Activated CD8-positive, alpha-beta T cell treated with anti-CD3 and anti-CD28 coated beads for 36 hours (primary cell): ENCODE measurements around the gene DNAJB1. TPM values are rescaled to one million over a fixed set of nuclear protein-coding genes. Genes with fewer than 3 reads are reported as not detected.
"Not testable (repeated sequence)": the region's sequence is repeated elsewhere in the genome, so short reads cannot be mapped to it uniquely, and the experiment has no call there.

Experiments used
- ATAC-seq: fragments of 200-7000 bp; cut with Tn5 transposase; one replicate; pipeline ENCODE4 v1.10.0; 2021; ENCODE audit warnings: mild to moderate bottlenecking, moderate library complexity
- CTCF ChIA-PET: fragments of 350-600 bp; sonication (Branson Sonifier 250); formaldehyde crosslinking; loops from one replicate; lab custom pipeline; 2021; ENCODE audit warnings: antibody characterized with exemption; lab: Charles Lee
- POLR2A ChIA-PET: fragments of 350-600 bp; sonication (Branson Sonifier 250); formaldehyde crosslinking; loops from one replicate; lab custom pipeline; 2021; ENCODE audit warnings: antibody characterized with exemption; lab: Charles Lee
- DNase-seq: peaks from one replicate; pipeline ENCODE4 v3.0.0-alpha.2; 2020
- H3K27ac Mint-ChIP-seq: one replicate; pipeline ENCODE4 v1.8.0; 2021; ENCODE audit warnings: mild to moderate bottlenecking, mixed read lengths
- H3K27me3 Mint-ChIP-seq: one replicate; pipeline ENCODE4 v1.8.0; 2021; ENCODE audit warnings: mixed read lengths
- H3K36me3 Mint-ChIP-seq: one replicate; pipeline ENCODE4 v1.8.0; 2021; ENCODE audit warnings: low read depth, mixed read lengths
- H3K4me1 Mint-ChIP-seq: one replicate; pipeline ENCODE4 v1.8.0; 2021; ENCODE audit warnings: low read depth, mixed read lengths
- H3K4me3 Mint-ChIP-seq: one replicate; pipeline ENCODE4 v1.8.0; 2021; ENCODE audit warnings: mild to moderate bottlenecking, moderate library complexity, mixed read lengths
- H3K9me3 Mint-ChIP-seq: one replicate; pipeline ENCODE4 v1.8.0; 2021; ENCODE audit warnings: mixed read lengths
- CTCF ChIP-seq: fragments of 200-600 bp; IDR thresholded peaks from one replicate; pipeline ENCODE4 v1.8.0; 2022; ENCODE audit warnings: antibody characterized with exemption, mild to moderate bottlenecking
- intact Hi-C: fragments of 100-400 bp; cut with micrococcal nuclease; formaldehyde crosslinking; loops from one replicate; pipeline ENCODE4 v1.10.0; 2022
- total RNA-seq, 2 experiments: library from RNA; stranded (reverse); gene quantifications; one replicate each; pipeline ENCODE4 v1.2.3, GENCODE V29; 2021

Gene DNAJB1
- total RNA-seq, 2 experiments from 2014 or later = 52.0 to 59.6 TPM

GRCh38 chr19:14565298-14565679, 47.1 kb upstream of the DNAJB1 start:
- Mint-ChIP-seq H3K4me1 (peaks cover 40% of the 10 kb centered on the region), H3K4me3 (no peak overlapping the region), H3K36me3 (peaks cover 11% of the 10 kb centered on the region), H3K9me3 (no peaks in the 10 kb centered on the region), H3K27ac (no peak overlapping the region), H3K27me3 (no peaks in the 10 kb centered on the region)
- ChIA-PET POLR2A (interaction anchor here (0.9 kb wide), 1 partner anchor 121 kb away, joined by 3 read pairs; no protein-coding TSS in a partner anchor), CTCF (interaction anchor here (1.5 kb wide), 1 partner anchor 8 kb away, joined by 4 read pairs; no protein-coding TSS in a partner anchor)
- DNase-seq (no peak), ATAC-seq (no peak)
- intact Hi-C loops = no loop called here
- TF ChIP-seq CTCF = no peak

- peaks cover 41% of the 10 kb centered on the region for H3K4me1 Mint-ChIP-seq
- CTCF ChIA-PET = interaction anchor here (1.5 kb wide), 1 partner anchor 8 kb away, joined by 4 read pairs; no protein-coding TSS in a partner anchor
- intact Hi-C loops, H3K4me3 Mint-ChIP-seq, H3K27ac Mint-ChIP-seq, H3K9me3 Mint-ChIP-seq, DNase-seq, H3K27me3 Mint-ChIP-seq: not testable (repeated sequence)
- ATAC-seq = peak; percentile 7
- POLR2A ChIA-PET = interaction anchor here (0.9 kb wide), 1 partner anchor 121 kb away, joined by 3 read pairs; no protein-coding TSS in a partner anchor
- H3K36me3 Mint-ChIP-seq = peaks cover 11% of the 10 kb centered on the region
Measured at GRCh38 chr19:14564652-14565297, 46.6 kb upstream of the DNAJB1 start.

- no peaks in the 10 kb centered on the region for H3K27me3 Mint-ChIP-seq
- CTCF ChIA-PET = no interaction called here
- POLR2A ChIA-PET = no interaction called here
- intact Hi-C loops = no loop called here
- H3K4me3 Mint-ChIP-seq = no peak overlapping the region
- ATAC-seq (peak; percentile 90), DNase-seq (peak; percentile 82)
- no peaks in the 10 kb centered on the region for H3K9me3 Mint-ChIP-seq
- H3K27ac Mint-ChIP-seq = no peak overlapping the region
- H3K4me1 Mint-ChIP-seq = peaks cover 36% of the 10 kb centered on the region
- peaks cover 11% of the 10 kb centered on the region for H3K36me3 Mint-ChIP-seq
- no peak for TF ChIP-seq CTCF
Measured at GRCh38 chr19:14563989-14564651, 45.9 kb upstream of the DNAJB1 start.

GRCh38 chr19:14563590-14563926, 45.4 kb upstream of the DNAJB1 start:
- POLR2A ChIA-PET = no interaction called here
- CTCF ChIA-PET = no interaction called here
- Mint-ChIP-seq H3K27ac (no peak overlapping the region), H3K4me1 (peaks cover 33% of the 10 kb centered on the region), H3K36me3 (peaks cover 11% of the 10 kb centered on the region), H3K4me3 (no peak overlapping the region), H3K9me3 (no peaks in the 10 kb centered on the region), H3K27me3 (no peaks in the 10 kb centered on the region)
- ATAC-seq (no peak), DNase-seq (no peak)
- intact Hi-C loops = no loop called here
- TF ChIP-seq CTCF = no peak

- no peak for ATAC-seq
- Mint-ChIP-seq H3K36me3 (peaks cover 10% of the 10 kb centered on the region), H3K27ac (peak overlapping the region; percentile 11), H3K4me1 (peaks cover 29% of the 10 kb centered on the region), H3K27me3 (no peaks in the 10 kb centered on the region), H3K4me3 (no peak overlapping the region), H3K9me3 (no peaks in the 10 kb centered on the region)
- ChIA-PET POLR2A (no interaction called here), CTCF (interaction anchor here (2.0 kb wide), 1 partner anchor 11 kb away, joined by 7 read pairs; no protein-coding TSS in a partner anchor)
- TF ChIP-seq CTCF = no peak
- intact Hi-C loops = no loop called here
- DNase-seq = no peak
Measured at GRCh38 chr19:14562660-14563589, 44.7 kb upstream of the DNAJB1 start.
